K562 (cell line): ENCODE results near the gene TP63. TPM values are rescaled to one million over a fixed set of nuclear protein-coding genes. Genes with fewer than 3 reads are reported as not detected.

Source experiments
- ATAC-seq: fragments of 200-7000 bp; cut with Tn5 transposase; 3 replicates; pipeline ENCODE4 v1.9.1; 2020; ENCODE audit warnings: moderate library complexity
- BruUV-seq: library from RNA; stranded (reverse); fragments of 400-500 nt; replicated peaks from 2 replicates; lab custom pipeline; 2021; lab: Mats Ljungman, UMichigan
- CTCF ChIA-PET: fragments of 300-600 bp; formaldehyde crosslinking; extraction: SDS; loops from one replicate; lab custom pipeline; 2021; ENCODE audit warnings: low intra/inter-chr PET ratio; lab: Yijun Ruan, JAX
- POLR2A ChIA-PET: fragments of 300-600, 350-650 bp; sonication (Branson Sonifier 250); formaldehyde crosslinking; extraction: SDS; loops from one replicate; lab custom pipeline; 2021; ENCODE audit warnings: antibody characterized with exemption, inconsistent platforms; lab: Yijun Ruan, JAX
- DNase-seq, 4 experiments: peaks; one replicate each; pipeline versions ENCODE4 v3.0.0 to v3.0.0-alpha.2; 2011 to 2018; ENCODE audit warnings: low spot score in 3 of 4, mixed read lengths in 3 of 4; ENCODE audit errors: extremely low read depth in 1 of 4
- FAIRE-seq: peaks from 2 replicates; lab custom pipeline; 2011; peaks lifted over from hg19 to GRCh38; lab: Jason Lieb, UNC
- H2AFZ ChIP-seq: 2 replicates; pipeline ENCODE4 v1.6.0; 2011; ENCODE audit warnings: low read depth, low read length, control low read depth, inconsistent platforms
- H3K27ac ChIP-seq: fragments of 200-600 bp; 3 replicates; pipeline ENCODE4 v1.8.0; 2011; ENCODE audit warnings: low read depth, mild to moderate bottlenecking, control low read depth, inconsistent platforms, low read length, moderate library complexity, mixed read lengths; ENCODE audit errors: extremely low read depth
- H3K27me3 ChIP-seq, 2 experiments: fragments of 300-600 bp in 1 of 2; 2 replicates in 1 of 2; 3 replicates in 1 of 2; pipeline versions ENCODE4 v1.6.0 to v1.8.0; 2011; ENCODE audit warnings: inconsistent platforms in 2 of 2, low read length in 2 of 2, mild to moderate bottlenecking in 1 of 2, mixed read lengths in 1 of 2, moderate library complexity in 1 of 2; ENCODE audit not compliant: control insufficient read depth in 2 of 2, insufficient read depth in 2 of 2
- H3K36me3 ChIP-seq: fragments of 300-600 bp; 3 replicates; pipeline ENCODE4 v1.8.0; 2011; ENCODE audit warnings: mild to moderate bottlenecking, low read length, inconsistent platforms; ENCODE audit not compliant: control insufficient read depth, insufficient read depth
- H3K4me1 ChIP-seq, 2 experiments: fragments of 200-600 bp in 1 of 2; replicated peaks in 1 of 2; 2 replicates in 1 of 2; 3 replicates in 1 of 2; pipeline versions ENCODE4 v1.5.1 to v1.8.0; 2011; ENCODE audit warnings: inconsistent platforms in 2 of 2, low read length in 2 of 2, mild to moderate bottlenecking in 1 of 2, mixed read lengths in 1 of 2, moderate library complexity in 1 of 2; ENCODE audit not compliant: control insufficient read depth in 2 of 2, insufficient read depth in 2 of 2
- H3K4me2 ChIP-seq: 2 replicates; pipeline ENCODE4 v1.6.1; 2011; ENCODE audit warnings: low read length, control low read depth, inconsistent platforms, mixed read lengths; ENCODE audit not compliant: insufficient read depth
- H3K4me3 ChIP-seq: fragments of 200-600 bp; sonication (generic), shearing (Covaris generic); 2 replicates; pipeline ENCODE4 v1.5.1; 2016; ENCODE audit warnings: control low read depth, inconsistent platforms
- H3K79me2 ChIP-seq: fragments of 200-600 bp; 3 replicates; pipeline ENCODE4 v1.8.0; 2011; ENCODE audit warnings: low read length, inconsistent platforms; ENCODE audit not compliant: control insufficient read depth, insufficient read depth
- H3K9ac ChIP-seq, 2 experiments: 2 replicates each; pipeline versions ENCODE4 v1.6.0 to v1.6.1; 2011; ENCODE audit warnings: low read depth in 2 of 2, low read length in 2 of 2, control low read depth in 1 of 2, inconsistent platforms in 1 of 2, mild to moderate bottlenecking in 1 of 2, mixed read lengths in 1 of 2; ENCODE audit not compliant: insufficient read depth in 1 of 2
- H3K9me1 ChIP-seq: one replicate; pipeline ENCODE4 v1.6.0; 2011; ENCODE audit warnings: inconsistent platforms, mild to moderate bottlenecking, low read length, moderate library complexity; ENCODE audit not compliant: control insufficient read depth, insufficient read depth
- H3K9me3 ChIP-seq: replicated peaks from 2 replicates; pipeline ENCODE4 v1.5.1; 2011; ENCODE audit warnings: low read depth, low read length, inconsistent platforms; ENCODE audit not compliant: control insufficient read depth, insufficient read depth
- H4K20me1 ChIP-seq: replicated peaks from 2 replicates; pipeline ENCODE4 v1.6.1; 2011; ENCODE audit warnings: low read length, inconsistent platforms, mixed read lengths; ENCODE audit not compliant: control insufficient read depth, insufficient read depth
- ATF1 ChIP-seq, 2 experiments: fragments of 450-650 bp in 1 of 2; IDR thresholded peaks; 2 replicates each; pipeline ENCODE4 v1.6.1; 2016; ENCODE audit warnings: missing compliant biosample characterization in 1 of 2, missing genetic modification characterization in 1 of 2
- CHCHD3 ChIP-seq: fragments of 250-450 bp; sonication (Bioruptor Pico); IDR thresholded peaks from 2 replicates; pipeline ENCODE4 v2.1.2; 2022; ENCODE audit warnings: mild to moderate bottlenecking
- CHD7 ChIP-seq: fragments of 200-600 bp; sonication (generic); IDR thresholded peaks from one replicate; pipeline ENCODE4 v1.6.1; 2012; ENCODE audit warnings: mild to moderate bottlenecking, low read depth, low read length, inconsistent platforms
- HBP1 ChIP-seq: fragments of 450-650 bp; formaldehyde crosslinking; IDR thresholded peaks from 2 replicates; pipeline ENCODE4 v1.4.0; 2022; ENCODE audit warnings: missing genetic modification characterization
- MLLT1 ChIP-seq, 2 experiments: fragments of 450-650 bp; IDR thresholded peaks; 2 replicates each; pipeline ENCODE4 v1.6.1; 2016
- ZNF133 ChIP-seq: fragments of 250-450 bp; sonication (Bioruptor Pico); IDR thresholded peaks from 2 replicates; pipeline ENCODE4 v1.4.0; 2020; ENCODE audit warnings: mild to moderate bottlenecking
- ZNF384 ChIP-seq: IDR thresholded peaks from 2 replicates; pipeline ENCODE4 v1.6.1; 2012; ENCODE audit warnings: low read depth, low read length, improper control_type of control experiment
- ZNF436 ChIP-seq: fragments of 250-450, 450-650 bp; sonication (Bioruptor Pico); formaldehyde crosslinking; IDR thresholded peaks from 2 replicates; pipeline ENCODE4 v1.7.0; 2020; ENCODE audit warnings: mild to moderate bottlenecking
- WGBS: fragments of 100-300 bp; shearing (Covaris generic); methylation state at CpG from one replicate; pipeline ENCODE4 v1.1.6; 2016; ENCODE audit warnings: low coverage, mixed read lengths; ENCODE audit not compliant: insufficient coverage; ENCODE audit errors: missing lambda C conversion rate; 5-methylcytosine and 5-hydroxymethylcytosine counted together
- in situ Hi-C: fragments of 300-500 bp; cut with MboI; formaldehyde crosslinking; loops from 4 replicates; pipeline ENCODE4 v1.15.0; 2018; ENCODE audit warnings: inconsistent platforms, mixed read lengths
- intact Hi-C: fragments of 100-400 bp; cut with micrococcal nuclease; formaldehyde crosslinking; loops from 2 replicates; pipeline ENCODE4 v1.14.2; 2022
- polyA plus RNA-seq, 8 experiments: library from polyadenylated mRNA; depleted of rRNA in 4 of 8; stranded (reverse) in 5 of 8; unstranded in 3 of 8; fragments of >200 nt; fragmentation: Nextera tagmentation in 2 of 8; fragmentation: Illumina TruSeq in 1 of 8; extraction: Ambion mirVana in 2 of 8; extraction: Trizol in 1 of 8; gene quantifications; 2 replicates each; pipeline versions ENCODE4 v1.2.1 to v1.2.3, GENCODE V29; 2011 to 2014; ENCODE audit warnings: inconsistent platforms in 1 of 8, missing spikeins in 1 of 8
- total RNA-seq, 7 experiments: library from RNA; depleted of rRNA in 6 of 7; stranded (reverse); fragments of >200 nt in 6 of 7; fragmentation: Illumina TruSeq in 2 of 7; extraction: Trizol in 2 of 7; gene quantifications; 2 replicates each; pipeline versions ENCODE4 v1.2.1 to v1.2.3, GENCODE V29; 2011 to 2021; ENCODE audit warnings: low replicate concordance in 1 of 7

TP63 gene
- total and polyA plus RNA-seq, 9 of the 15 experiments (the other 6 are each of a cell fraction or from before 2014, with no cell fraction given): 0.32 to 1.4 (median 0.50) TPM

GRCh38 chr3:189754356-189754755 is 123.2 kb downstream of the TP63 start:
- ATAC-seq: no peak
- no peak for DNase-seq
- no peak for FAIRE-seq
- CTCF ChIA-PET: no interaction called here
- Histone ChIP-seq H3K4me1 (no peaks in the 10 kb centered on the region), H3K9me3 (no peaks in the 10 kb centered on the region), H3K36me3 (no peaks in the 10 kb centered on the region), H3K9me1 (no peaks in the 10 kb centered on the region), H3K9ac (no peak overlapping the region), H3K27me3 (no peaks in the 10 kb centered on the region), H3K27ac (no peak overlapping the region), H3K4me2 (no peak overlapping the region), H3K4me3 (no peak overlapping the region), H3K79me2 (no peaks in the 10 kb centered on the region), H2AFZ (no peak overlapping the region), H4K20me1 (no peaks in the 10 kb centered on the region)
- WGBS: 0% methylated on average over 2 of the region's 2 CpGs
- POLR2A ChIA-PET: no interaction called here
- BruUV-seq: no TSS peak
- in situ Hi-C loops: no loop called here
- intact Hi-C loops: no loop called here
- TF ChIP-seq ZNF133 (no peak), CHCHD3 (CRISPR knock-in tag) (no peak), ZNF436 (CRISPR knock-in tag) (no peak), ZNF384 (no peak), ATF1 (CRISPR knock-in tag; IDR thresholded peaks at IDR 0.05) (no peak), ATF1 (tag; IDR thresholded peaks at IDR 0.05) (no peak), MLLT1 (IDR thresholded peaks at IDR 0.05) (no peak), CHD7 (no peak), HBP1 (CRISPR knock-in tag) (no peak)
